SH-SY5Y (cell line): ENCODE data around the gene KRT72.

Source experiments
- GATA2 ChIP-seq: IDR thresholded peaks from 2 replicates; pipeline ENCODE4 v1.6.1; 2011; ENCODE audit warnings: mild to moderate bottlenecking, low read depth, low read length
- GATA3 ChIP-seq: IDR thresholded peaks from 2 replicates; pipeline ENCODE4 v1.6.1; 2011; ENCODE audit warnings: low read depth, mild to moderate bottlenecking, low read length, moderate library complexity

- no peak for TF ChIP-seq GATA3
- TF ChIP-seq GATA2 = no peak
Measured at GRCh38 chr12:52568111-52568510, 33.2 kb downstream of the KRT72 start.
